ENCODE results near the gene EEPD1.

DNA sequence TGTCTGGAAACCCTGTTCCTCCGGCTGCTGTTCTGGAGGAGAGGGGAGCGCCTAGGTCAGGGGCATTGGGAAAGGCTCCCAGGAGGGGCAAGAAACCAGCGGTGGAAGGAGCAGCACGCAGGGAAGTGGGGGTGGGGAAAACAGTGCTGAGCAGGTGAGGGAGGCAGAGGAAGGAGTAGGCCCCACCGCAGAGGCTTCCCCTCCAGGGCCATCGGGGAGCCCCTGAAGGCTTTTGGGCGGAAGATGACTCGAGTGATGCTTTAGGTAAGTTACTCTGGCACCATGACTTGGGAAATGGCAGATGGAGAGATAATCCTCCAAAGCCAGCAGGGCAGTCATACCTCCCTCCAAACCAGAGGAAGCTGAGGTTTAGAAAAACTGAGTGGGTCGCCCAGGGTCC, 130.1 kb downstream of the EEPD1 start:
- no peak for TF ChIP-seq POLR2A (IDR thresholded peaks at IDR 0.05)
- TF ChIP-seq, protein P1, sequence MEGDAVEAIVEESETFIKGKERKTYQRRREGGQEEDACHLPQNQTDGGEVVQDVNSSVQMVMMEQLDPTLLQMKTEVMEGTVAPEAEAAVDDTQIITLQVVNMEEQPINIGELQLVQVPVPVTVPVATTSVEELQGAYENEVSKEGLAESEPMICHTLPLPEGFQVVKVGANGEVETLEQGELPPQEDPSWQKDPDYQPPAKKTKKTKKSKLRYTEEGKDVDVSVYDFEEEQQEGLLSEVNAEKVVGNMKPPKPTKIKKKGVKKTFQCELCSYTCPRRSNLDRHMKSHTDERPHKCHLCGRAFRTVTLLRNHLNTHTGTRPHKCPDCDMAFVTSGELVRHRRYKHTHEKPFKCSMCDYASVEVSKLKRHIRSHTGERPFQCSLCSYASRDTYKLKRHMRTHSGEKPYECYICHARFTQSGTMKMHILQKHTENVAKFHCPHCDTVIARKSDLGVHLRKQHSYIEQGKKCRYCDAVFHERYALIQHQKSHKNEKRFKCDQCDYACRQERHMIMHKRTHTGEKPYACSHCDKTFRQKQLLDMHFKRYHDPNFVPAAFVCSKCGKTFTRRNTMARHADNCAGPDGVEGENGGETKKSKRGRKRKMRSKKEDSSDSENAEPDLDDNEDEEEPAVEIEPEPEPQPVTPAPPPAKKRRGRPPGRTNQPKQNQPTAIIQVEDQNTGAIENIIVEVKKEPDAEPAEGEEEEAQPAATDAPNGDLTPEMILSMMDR (IDR thresholded peaks at IDR 0.05), result no peak
- TF ChIP-seq POLR2AphosphoS5 (IDR thresholded peaks at IDR 0.05), result no peak
- TF ChIP-seq EP300 (IDR thresholded peaks at IDR 0.05), result no peak
